Measurements from ENCODE around the gene PAK6. TPM values are rescaled to one million over a fixed set of nuclear protein-coding genes. Genes with fewer than 3 reads are reported as not detected.

PAK6 gene
- total RNA-seq, 4 donors from 2014 or later, result 0.84 to 2.0 TPM; not detected in 2

GRCh38 chr15:40245666-40246450 lies 7.0 kb downstream of the PAK6 start:
- Histone ChIP-seq H3K27ac (no peak overlapping the region), H3K4me1 (peaks cover 0 to 2% (median 0%) of the 10 kb centered on the region in 4 donors), H3K4me3 (no peak overlapping the region), H3K9me3 (no peaks in the 10 kb centered on the region), H3K27me3 (no peaks in the 10 kb centered on the region), H3K36me3 (no peaks in the 10 kb centered on the region)
- no peak for DNase-seq (ENCODE audit: low spot score in 2 of 2)
- TF ChIP-seq POLR2A (IDR thresholded peaks at IDR 0.05), result no peak
- TF ChIP-seq EP300 (IDR thresholded peaks at IDR 0.05), result no peak
- no peak for TF ChIP-seq CTCF (IDR thresholded peaks at IDR 0.05)
- 85 to 86% methylated on average over 7 to 8 of the region's 9 CpGs for WGBS, 2 donors

DNA sequence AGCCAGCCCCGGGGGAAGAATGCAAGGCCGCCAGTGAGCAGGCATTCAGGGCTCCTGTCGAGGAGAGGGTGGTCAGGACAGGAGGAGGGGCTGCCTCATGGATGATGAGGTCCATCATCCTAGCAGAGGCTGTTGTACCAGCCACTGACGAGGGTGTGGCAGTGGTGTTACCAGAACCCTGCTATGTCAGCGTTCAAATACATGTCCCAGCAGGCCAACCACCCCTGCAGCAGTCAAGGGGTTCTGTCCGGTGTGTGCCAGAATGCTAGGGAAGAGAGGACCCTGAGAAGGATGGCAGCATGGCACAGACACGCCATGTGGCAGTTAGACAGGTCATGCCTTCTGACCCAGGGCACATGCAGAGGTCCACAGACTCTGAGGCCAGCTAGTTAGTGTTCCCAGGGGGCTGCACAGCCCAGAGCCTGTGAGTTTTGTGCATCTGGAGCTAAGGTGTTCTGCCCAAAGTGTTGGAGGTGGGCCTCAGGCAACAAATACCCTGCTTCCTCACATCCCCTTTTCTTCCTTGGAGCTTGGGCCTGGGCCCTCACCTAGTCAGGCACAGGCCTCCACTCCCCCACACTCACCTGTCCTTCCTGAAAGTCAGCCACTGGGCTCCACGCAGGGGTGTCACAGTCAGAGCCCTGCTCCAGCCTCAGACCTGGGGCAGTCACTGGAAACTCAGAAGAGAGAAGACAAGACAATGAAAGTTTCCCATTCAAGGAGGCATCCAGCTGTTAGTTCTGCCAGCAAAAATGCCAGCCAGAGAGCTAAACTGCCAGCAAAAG lies 7.8 kb downstream of the PAK6 start:
- WGBS, 2 donors, result 86 to 98% methylated on average over 7 to 8 of the region's 8 CpGs
- Histone ChIP-seq H3K27ac (no peak overlapping the region), H3K4me3 (no peak overlapping the region), H3K9me3 (no peaks in the 10 kb centered on the region), H3K27me3 (no peaks in the 10 kb centered on the region), H3K36me3 (no peaks in the 10 kb centered on the region), H3K4me1 (peaks cover 0 to 2% (median 0%) of the 10 kb centered on the region in 4 donors)
- DNase-seq (ENCODE audit: low spot score in 2 of 2), result no peak
- no peak for TF ChIP-seq POLR2A (IDR thresholded peaks at IDR 0.05)
- no peak for TF ChIP-seq CTCF (IDR thresholded peaks at IDR 0.05)
- no peak for TF ChIP-seq EP300 (IDR thresholded peaks at IDR 0.05)

- peaks cover 0 to 9% (median 2%) of the 10 kb centered on the region in 4 donors for H3K4me1 ChIP-seq
- DNase-seq (ENCODE audit: low spot score in 2 of 2), result no peak
- no peak overlapping the region for H3K27ac ChIP-seq
- H3K36me3 ChIP-seq, result no peaks in the 10 kb centered on the region
- no peaks in the 10 kb centered on the region for H3K9me3 ChIP-seq
- 88 to 89% methylated on average over 12 of the region's 12 CpGs for WGBS, 2 donors
- peaks cover 0 to 6% of the 10 kb centered on the region in 2 donors for H3K27me3 ChIP-seq
- TF ChIP-seq EP300 (IDR thresholded peaks at IDR 0.05) (no peak), CTCF (IDR thresholded peaks at IDR 0.05) (no peak), POLR2A (IDR thresholded peaks at IDR 0.05) (no peak)
- no peak overlapping the region for H3K4me3 ChIP-seq
Measured at GRCh38 chr15:40247406-40247971, 8.6 kb downstream of the PAK6 start.

- TF ChIP-seq CTCF (IDR thresholded peaks at IDR 0.05), result no peak
- TF ChIP-seq POLR2A (IDR thresholded peaks at IDR 0.05), result no peak
- no peak for TF ChIP-seq EP300 (IDR thresholded peaks at IDR 0.05)
- DNase-seq (ENCODE audit: low spot score in 2 of 2), result no peak
- H3K4me3 ChIP-seq, result no peak overlapping the region
- no peaks in the 10 kb centered on the region for H3K9me3 ChIP-seq
- H3K36me3 ChIP-seq, result no peaks in the 10 kb centered on the region
- no peak overlapping the region for H3K27ac ChIP-seq
- peaks cover 0 to 11% of the 10 kb centered on the region in 2 donors for H3K27me3 ChIP-seq
- H3K4me1 ChIP-seq, result peaks cover 0 to 16% (median 7%) of the 10 kb centered on the region in 4 donors
- 80 to 89% methylated on average over 14 to 16 of the region's 17 CpGs for WGBS, 2 donors
Measured at GRCh38 chr15:40248006-40248783, 9.3 kb downstream of the PAK6 start.

All from tibial nerve (tissue), 4 donors.